RPMI7951 (cell line): ENCODE measurements around the gene OR2H1. TPM values are rescaled to one million over a fixed set of nuclear protein-coding genes. Genes with fewer than 3 reads are reported as not detected.
"Not testable (repeated sequence)": the region's sequence is repeated elsewhere in the genome, so short reads cannot be mapped to it uniquely, and the experiment has no call there.

Experiments used
- DNase-seq: peaks from one replicate; pipeline ENCODE4 v3.0.0-alpha.2; 2012; ENCODE audit warnings: low read depth
- total RNA-seq: library from RNA; depleted of rRNA; stranded (reverse); fragments of >200 nt; shearing (Covaris generic); gene quantifications from 2 replicates; pipeline ENCODE4 v1.2.3, GENCODE V29; 2014; rRNA removed

The OR2H1 gene
- total RNA-seq, result not detected in 2 replicates

GRCh38 chr6:29456971-29457370, at the start of gene OR2H1, which contains the start of gene OR11A1:
OR2H1 (plus strand) TSS chr6:29457155; CDS start chr6:29461770, 4,615 bp downstream.
OR11A1 (minus strand) TSS chr6:29457071; CDS start chr6:29427641, 29,430 bp downstream.
- DNase-seq, result no peak

GRCh38 chr6:29414588-29414987, 42.4 kb upstream of the OR2H1 start, which contains the start of gene OR12D1:
OR12D1 (plus strand) TSS chr6:29414928.
- no peak for DNase-seq

GRCh38 chr6:29419516-29419915, 37.4 kb upstream of the OR2H1 start:
- peak; percentile 7 for DNase-seq

GRCh38 chr6:29424168-29424567, 32.8 kb upstream of the OR2H1 start:
- DNase-seq, result no peak

- DNase-seq, result no peak
These were observed 32.4 kb upstream of the OR2H1 start for GRCh38 chr6:29424575-29424974.

GRCh38 chr6:29425075-29425474, 31.9 kb upstream of the OR2H1 start:
- no peak for DNase-seq

GRCh38 chr6:29426654-29427053, 30.3 kb upstream of the OR2H1 start:
- DNase-seq, result no peak

- not testable (repeated sequence) for DNase-seq
These were observed 20.2 kb upstream of the OR2H1 start for GRCh38 chr6:29436730-29437129.

- no peak for DNase-seq
These were observed 17.9 kb upstream of the OR2H1 start, which contains the start of gene OR10C1 for GRCh38 chr6:29439006-29439405. OR10C1 (plus strand) TSS chr6:29439306; CDS start chr6:29440016, 710 bp downstream.

- no peak for DNase-seq
These were observed 14.2 kb upstream of the OR2H1 start for GRCh38 chr6:29442719-29443118.

GRCh38 chr6:29444031-29444430, 12.9 kb upstream of the OR2H1 start:
- not testable (repeated sequence) for DNase-seq

- no peak for DNase-seq
These were observed 9.3 kb upstream of the OR2H1 start for GRCh38 chr6:29447670-29448069.

GRCh38 chr6:29451471-29452193, 5.3 kb upstream of the OR2H1 start:
- peak; percentile 1 for DNase-seq

- DNase-seq, result no peak
These were observed 4.3 kb downstream of the OR2H1 start for GRCh38 chr6:29461021-29461814.

- no peak for DNase-seq
These were observed 5.1 kb downstream of the OR2H1 start for GRCh38 chr6:29462022-29462421.

- no peak for DNase-seq
These were observed 8.3 kb downstream of the OR2H1 start for GRCh38 chr6:29465279-29465678.

GRCh38 chr6:29465801-29466200, 8.8 kb downstream of the OR2H1 start:
- DNase-seq, result no peak

- no peak for DNase-seq
These were observed 9.3 kb downstream of the OR2H1 start for GRCh38 chr6:29466241-29466640.

- no peak for DNase-seq
These were observed 18.0 kb downstream of the OR2H1 start for GRCh38 chr6:29474996-29475395.

- DNase-seq, result no peak
These were observed 21.0 kb downstream of the OR2H1 start for GRCh38 chr6:29477923-29478450.

- no peak for DNase-seq
These were observed 21.8 kb downstream of the OR2H1 start for GRCh38 chr6:29478740-29479139.

GRCh38 chr6:29479560-29479959, 22.6 kb downstream of the OR2H1 start:
- DNase-seq, result no peak
